Activated CD8-positive, alpha-beta memory T cell treated with anti-CD3 and anti-CD28 coated beads, Interleukin-2, amount 50 U/mL, for 1 hour (primary cell): ENCODE data around the gene POU6F2.
"Not testable (repeated sequence)": the region's sequence is repeated elsewhere in the genome, so short reads cannot be mapped to it uniquely, and the experiment has no call there.

Source experiments
- DNase-seq: peaks from one replicate; pipeline ENCODE4 v3.0.0-alpha.2; 2020; ENCODE audit errors: extremely low read depth

POU6F2 gene

GRCh38 chr7:39186671-39187070 is 209.0 kb downstream of the POU6F2 start:
- no peak for DNase-seq

- DNase-seq: no peak
These were observed 209.4 kb downstream of the POU6F2 start for GRCh38 chr7:39187130-39187529.

GRCh38 chr7:39192476-39192875 is 214.8 kb downstream of the POU6F2 start:
- DNase-seq: no peak

GRCh38 chr7:39194388-39194787 is 216.7 kb downstream of the POU6F2 start:
- not testable (repeated sequence) for DNase-seq

GRCh38 chr7:39195967-39196366 is 218.3 kb downstream of the POU6F2 start:
- no peak for DNase-seq

GRCh38 chr7:39197831-39198230 is 220.1 kb downstream of the POU6F2 start:
- no peak for DNase-seq

- DNase-seq: no peak
These were observed 220.8 kb downstream of the POU6F2 start for GRCh38 chr7:39198556-39198955.

GRCh38 chr7:39199006-39199405 is 221.3 kb downstream of the POU6F2 start:
- DNase-seq: no peak

GRCh38 chr7:39199951-39200350 is 222.2 kb downstream of the POU6F2 start:
- no peak for DNase-seq

GRCh38 chr7:39202041-39202440 is 224.3 kb downstream of the POU6F2 start:
- no peak for DNase-seq

GRCh38 chr7:39210362-39210761 is 232.7 kb downstream of the POU6F2 start:
- DNase-seq: no peak

GRCh38 chr7:39211581-39211980 is 233.9 kb downstream of the POU6F2 start:
- DNase-seq: no peak

GRCh38 chr7:39212876-39213275 is 235.2 kb downstream of the POU6F2 start:
- no peak for DNase-seq

- DNase-seq: no peak
These were observed 240.1 kb downstream of the POU6F2 start for GRCh38 chr7:39217783-39218182.

- DNase-seq: no peak
These were observed 242.2 kb downstream of the POU6F2 start for GRCh38 chr7:39219869-39220268.

GRCh38 chr7:39221901-39222300 is 244.2 kb downstream of the POU6F2 start:
- DNase-seq: no peak

- no peak for DNase-seq
These were observed 251.2 kb downstream of the POU6F2 start for GRCh38 chr7:39228946-39229345.

- no peak for DNase-seq
These were observed 256.3 kb downstream of the POU6F2 start for GRCh38 chr7:39233851-39234529.

GRCh38 chr7:39238234-39238869 is 260.6 kb downstream of the POU6F2 start:
- no peak for DNase-seq

GRCh38 chr7:39240864-39241263 is 263.2 kb downstream of the POU6F2 start:
- no peak for DNase-seq

GRCh38 chr7:39247576-39247975 is 269.9 kb downstream of the POU6F2 start:
- no peak for DNase-seq

GRCh38 chr7:39248041-39248691 is 270.5 kb downstream of the POU6F2 start:
- no peak for DNase-seq

- DNase-seq: no peak
These were observed 271.0 kb downstream of the POU6F2 start for GRCh38 chr7:39248692-39249090.
